Measurements from ENCODE around the gene ARHGAP22. TPM values are rescaled to one million over a fixed set of nuclear protein-coding genes. Genes with fewer than 3 reads are reported as not detected.

The ARHGAP22 gene
- polyA plus RNA-seq, 1 of the 3 experiments (the other 2 are of a cell fraction), result 12.4 TPM

DNA sequence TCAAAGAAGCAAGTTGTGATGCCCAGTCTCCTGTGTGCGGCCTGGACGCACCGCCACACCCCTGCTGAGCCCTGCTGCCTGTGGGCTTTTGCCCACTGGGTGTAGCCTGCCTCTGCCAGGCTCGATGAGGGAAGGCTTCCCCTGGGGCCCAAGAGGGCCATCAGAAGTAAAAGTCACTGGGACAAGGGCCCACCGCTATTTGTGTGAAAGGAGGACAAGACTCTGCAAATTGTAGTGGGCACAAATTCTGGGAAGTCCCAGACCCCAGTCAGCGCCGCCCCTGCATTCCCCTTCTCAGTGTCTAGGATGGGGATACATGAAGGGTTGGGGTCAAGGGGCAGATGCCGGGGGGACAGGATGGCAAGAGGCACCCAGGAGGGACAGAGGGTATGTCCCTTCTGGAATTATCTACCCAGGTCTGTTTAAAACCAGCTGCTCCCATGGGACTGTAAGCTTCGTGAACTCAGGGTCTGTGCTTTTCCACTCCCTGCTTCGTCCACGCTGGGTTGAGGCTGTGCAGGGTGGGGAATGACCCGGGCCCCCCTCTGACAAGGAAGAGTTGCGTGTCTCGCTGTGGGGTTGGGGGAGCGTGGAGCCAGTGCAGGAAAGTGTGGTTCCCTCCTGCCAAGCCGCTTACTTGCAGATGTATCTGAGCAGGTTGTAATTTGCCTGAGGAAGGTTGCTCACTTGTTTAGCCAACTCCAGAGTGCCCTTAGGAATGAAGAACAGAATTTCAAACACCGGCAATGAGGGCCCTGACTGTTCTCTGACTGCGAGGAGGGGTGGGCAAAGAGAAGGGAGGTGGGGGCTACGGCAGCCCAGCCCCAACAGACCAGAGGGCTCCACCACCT, 151.2 kb downstream of the ARHGAP22 start:
- WGBS (ENCODE audit: low lambda C conversion rate), result 94% methylated on average over 12 of the region's 19 CpGs

DNA sequence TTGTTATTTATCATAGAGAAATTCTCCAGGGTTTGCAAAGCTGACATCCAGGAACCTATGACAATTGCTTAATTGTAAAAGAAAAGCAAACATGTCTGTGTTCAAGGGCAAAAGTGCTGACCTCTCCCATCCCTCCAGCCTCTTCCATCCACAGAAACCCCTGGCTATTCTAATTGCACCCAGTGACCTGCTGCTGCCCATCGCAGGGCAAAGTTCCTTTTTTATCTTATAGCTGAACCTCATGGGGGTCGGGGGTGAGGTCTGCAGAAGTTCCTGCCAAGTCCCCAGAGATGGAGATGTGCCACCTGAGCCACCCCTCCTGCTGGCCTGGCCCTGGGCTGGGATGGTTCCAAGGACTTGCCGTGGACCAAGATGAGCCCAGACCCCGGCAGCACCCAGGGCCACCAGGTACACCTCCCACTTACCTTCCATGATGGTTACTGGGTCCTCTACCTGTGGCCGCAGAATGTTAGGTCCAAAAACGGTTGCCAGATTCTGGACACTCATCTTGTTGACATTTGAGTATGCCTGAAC, 151.9 kb downstream of the ARHGAP22 start:
- Histone ChIP-seq H3K79me2 (ENCODE audit: insufficient read depth) (0 out of 2 replicates have a peak, but pooled peaks cover 3% of the 10 kb centered on the region), H3K27ac (ENCODE audit: low read depth in 2 of 2, low read length in 1 of 2) (no peak overlapping the region)
- 96% methylated on average over 5 of the region's 6 CpGs for WGBS (ENCODE audit: low lambda C conversion rate)
- TF ChIP-seq RFX5 (IDR thresholded peaks at IDR 0.05; ENCODE audit: low read length) (no peak), IRF3 (IDR thresholded peaks at IDR 0.05; ENCODE audit: low read depth, low read length) (no peak), REST (IDR thresholded peaks at IDR 0.05; ENCODE audit: low read depth, low read length) (no peak), RAD21 (IDR thresholded peaks at IDR 0.05; ENCODE audit: low read length) (no peak), TCF12 (IDR thresholded peaks at IDR 0.05) (no peak), SMC3 (IDR thresholded peaks at IDR 0.05; ENCODE audit: low read depth, low read length) (no peak)
- TF ChIP-seq, protein P1, sequence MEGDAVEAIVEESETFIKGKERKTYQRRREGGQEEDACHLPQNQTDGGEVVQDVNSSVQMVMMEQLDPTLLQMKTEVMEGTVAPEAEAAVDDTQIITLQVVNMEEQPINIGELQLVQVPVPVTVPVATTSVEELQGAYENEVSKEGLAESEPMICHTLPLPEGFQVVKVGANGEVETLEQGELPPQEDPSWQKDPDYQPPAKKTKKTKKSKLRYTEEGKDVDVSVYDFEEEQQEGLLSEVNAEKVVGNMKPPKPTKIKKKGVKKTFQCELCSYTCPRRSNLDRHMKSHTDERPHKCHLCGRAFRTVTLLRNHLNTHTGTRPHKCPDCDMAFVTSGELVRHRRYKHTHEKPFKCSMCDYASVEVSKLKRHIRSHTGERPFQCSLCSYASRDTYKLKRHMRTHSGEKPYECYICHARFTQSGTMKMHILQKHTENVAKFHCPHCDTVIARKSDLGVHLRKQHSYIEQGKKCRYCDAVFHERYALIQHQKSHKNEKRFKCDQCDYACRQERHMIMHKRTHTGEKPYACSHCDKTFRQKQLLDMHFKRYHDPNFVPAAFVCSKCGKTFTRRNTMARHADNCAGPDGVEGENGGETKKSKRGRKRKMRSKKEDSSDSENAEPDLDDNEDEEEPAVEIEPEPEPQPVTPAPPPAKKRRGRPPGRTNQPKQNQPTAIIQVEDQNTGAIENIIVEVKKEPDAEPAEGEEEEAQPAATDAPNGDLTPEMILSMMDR (IDR thresholded peaks at IDR 0.05), result no peak

More for the DNA sequence above, 151.2 kb downstream of the ARHGAP22 start:
- Histone ChIP-seq H3K4me2 (no peak overlapping the region), H4K20me1 (ENCODE audit: insufficient read depth) (peaks cover 26% of the 10 kb centered on the region), H3K36me3 (replicated peaks in 1 of 2; ENCODE audit: control insufficient read depth in 1 of 2, insufficient read depth in 2 of 2, low read length in 1 of 2) (peaks cover 5 to 8% of the 10 kb centered on the region in 2 experiments), H3K9me3 (no peaks in the 10 kb centered on the region), H3K79me2 (ENCODE audit: insufficient read depth) (0 out of 2 replicates have a peak, but pooled peaks cover 3% of the 10 kb centered on the region), H3K9me2 (no peaks in the 10 kb centered on the region), H3K9ac (no peak overlapping the region), H2AFZ (ENCODE audit: low read depth) (no peak overlapping the region), H3K27ac (ENCODE audit: low read depth in 2 of 2, low read length in 1 of 2) (no peak overlapping the region), H3K4me3 (ENCODE audit: low read depth in 2 of 2, low read length in 1 of 2) (no peak overlapping the region), H3K27me3 (ENCODE audit: insufficient read depth) (no peaks in the 10 kb centered on the region), H3K4me1 (ENCODE audit: control insufficient read depth in 1 of 2, insufficient read depth in 2 of 2, low read depth in 1 of 2, low read length in 1 of 2) (peaks cover 13 to 34% of the 10 kb centered on the region in 2 experiments; a peak in 3 of 4 replicates), H3F3A (replicated peaks; ENCODE audit: insufficient read depth) (no peaks in the 10 kb centered on the region)
- ChIA-PET POLR2A (no interaction called here), CTCF (interaction anchor here (0.9 to 3.0 kb wide), 2 partner anchors 71 to 202 kb away, joined by 3 to 16 read pairs; no protein-coding TSS in a partner anchor)
- TF ChIP-seq SIN3A (IDR thresholded peaks at IDR 0.05; ENCODE audit: borderline replicate concordance, low read depth, low read length) (no peak), RXRA (IDR thresholded peaks at IDR 0.05; ENCODE audit: borderline replicate concordance, low read depth) (no peak), SMC3 (IDR thresholded peaks at IDR 0.05; ENCODE audit: low read depth, low read length) (no peak), POLR2AphosphoS5 (IDR thresholded peaks at IDR 0.05; ENCODE audit: low read depth, low read length) (no peak), TCF12 (IDR thresholded peaks at IDR 0.05) (no peak), GATA2 (CRISPR knock-in tag; IDR thresholded peaks at IDR 0.05) (no peak), TEAD4 (IDR thresholded peaks at IDR 0.05; ENCODE audit: borderline replicate concordance, insufficient read depth) (no peak), MXI1 (IDR thresholded peaks at IDR 0.05; ENCODE audit: low read depth, low read length) (no peak), JUND (IDR thresholded peaks at IDR 0.05) (no peak)
- TF ChIP-seq, protein P1 (IDR thresholded peaks at IDR 0.05), result no peak
- TF ChIP-seq, protein P2, sequence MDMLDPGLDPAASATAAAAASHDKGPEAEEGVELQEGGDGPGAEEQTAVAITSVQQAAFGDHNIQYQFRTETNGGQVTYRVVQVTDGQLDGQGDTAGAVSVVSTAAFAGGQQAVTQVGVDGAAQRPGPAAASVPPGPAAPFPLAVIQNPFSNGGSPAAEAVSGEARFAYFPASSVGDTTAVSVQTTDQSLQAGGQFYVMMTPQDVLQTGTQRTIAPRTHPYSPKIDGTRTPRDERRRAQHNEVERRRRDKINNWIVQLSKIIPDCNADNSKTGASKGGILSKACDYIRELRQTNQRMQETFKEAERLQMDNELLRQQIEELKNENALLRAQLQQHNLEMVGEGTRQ (IDR thresholded peaks at IDR 0.05; ENCODE audit: borderline replicate concordance, low read depth, low read length), result no peak
- DNase-seq, result no peak

More for the DNA sequence above, 151.9 kb downstream of the ARHGAP22 start:
- Histone ChIP-seq H3K4me1 (ENCODE audit: control insufficient read depth in 1 of 2, insufficient read depth in 2 of 2, low read depth in 1 of 2, low read length in 1 of 2) (peaks cover 15 to 37% of the 10 kb centered on the region in 2 experiments; a peak in 3 of 4 replicates), H4K20me1 (ENCODE audit: insufficient read depth) (peaks cover 33% of the 10 kb centered on the region), H3K4me2 (no peak overlapping the region), H3K27me3 (ENCODE audit: insufficient read depth) (no peaks in the 10 kb centered on the region), H3K36me3 (replicated peaks in 1 of 2; ENCODE audit: control insufficient read depth in 1 of 2, insufficient read depth in 2 of 2, low read length in 1 of 2) (peaks cover 5 to 8% of the 10 kb centered on the region in 2 experiments), H3K9me2 (no peaks in the 10 kb centered on the region), H3K9me3 (no peaks in the 10 kb centered on the region), H3K4me3 (ENCODE audit: low read depth in 2 of 2, low read length in 1 of 2) (no peak overlapping the region), H3F3A (replicated peaks; ENCODE audit: insufficient read depth) (no peaks in the 10 kb centered on the region), H2AFZ (ENCODE audit: low read depth) (no peak overlapping the region), H3K9ac (no peak overlapping the region)
- no peak for DNase-seq
- CTCF ChIA-PET, result interaction anchor here (1.0 to 3.0 kb wide), 4 partner anchors 54 to 203 kb away, joined by 3 to 16 read pairs (median 4); no protein-coding TSS in a partner anchor
- POLR2A ChIA-PET, result no interaction called here
